ENCODE measurements around the gene CRYZL1.

Gene CRYZL1

DNA sequence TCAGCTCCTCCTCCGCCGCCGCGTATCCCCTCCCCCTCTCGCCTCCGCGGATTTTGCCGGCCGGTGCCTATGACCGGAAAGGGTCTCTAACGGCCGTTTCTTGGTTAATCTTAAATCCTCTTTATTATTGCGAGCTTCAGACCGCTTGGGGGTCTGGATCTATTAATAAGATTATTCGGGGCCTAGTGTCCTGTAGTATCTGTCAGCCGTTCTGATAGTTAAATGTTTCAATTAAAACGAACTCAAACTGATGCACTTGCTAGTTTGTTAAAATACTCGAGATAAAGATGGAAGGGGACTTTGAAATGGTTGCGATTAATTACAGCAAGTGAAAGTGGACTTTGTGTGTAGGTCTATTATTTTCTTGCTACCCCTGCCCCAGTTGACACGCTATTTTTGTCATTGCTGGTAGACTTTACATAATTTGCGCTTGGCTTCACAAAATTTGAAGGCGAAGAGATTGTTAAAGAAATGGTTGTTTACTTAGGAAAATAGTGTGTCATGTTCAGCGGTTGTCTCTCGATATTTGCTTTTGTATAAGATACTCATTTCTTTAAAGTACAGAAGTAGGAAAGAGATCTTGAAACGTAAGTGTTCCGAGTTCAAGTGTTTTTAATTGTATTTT, 97.9 kb downstream of the CRYZL1 start:
- TF ChIP-seq SUZ12 (IDR thresholded peaks at IDR 0.05; ENCODE audit: extremely low read depth, insufficient read depth, insufficient read length) (no peak), YY1 (IDR thresholded peaks at IDR 0.05; ENCODE audit: insufficient read depth, insufficient read length) (no peak), ZNF274 (IDR thresholded peaks at IDR 0.05; ENCODE audit: low read depth, low read length) (no peak)
- H3K9me3 ChIP-seq (ENCODE audit: insufficient read depth, low read length): no peaks in the 10 kb centered on the region
- H3K4me1 ChIP-seq (ENCODE audit: insufficient read depth, insufficient read length): no peaks in the 10 kb centered on the region
- peak overlapping the region; percentile 88 for H3K4me3 ChIP-seq (ENCODE audit: insufficient read length, low read depth)
- H3K27me3 ChIP-seq (ENCODE audit: insufficient read depth, insufficient read length): no peaks in the 10 kb centered on the region
- H3K9ac ChIP-seq (ENCODE audit: insufficient read length, low read depth): peak overlapping the region; percentile 99
- H3K36me3 ChIP-seq (ENCODE audit: insufficient read depth, insufficient read length, low read length): peaks cover 62% of the 10 kb centered on the region
- no peak for DNase-seq (ENCODE audit: low read depth, low spot score)

DNA sequence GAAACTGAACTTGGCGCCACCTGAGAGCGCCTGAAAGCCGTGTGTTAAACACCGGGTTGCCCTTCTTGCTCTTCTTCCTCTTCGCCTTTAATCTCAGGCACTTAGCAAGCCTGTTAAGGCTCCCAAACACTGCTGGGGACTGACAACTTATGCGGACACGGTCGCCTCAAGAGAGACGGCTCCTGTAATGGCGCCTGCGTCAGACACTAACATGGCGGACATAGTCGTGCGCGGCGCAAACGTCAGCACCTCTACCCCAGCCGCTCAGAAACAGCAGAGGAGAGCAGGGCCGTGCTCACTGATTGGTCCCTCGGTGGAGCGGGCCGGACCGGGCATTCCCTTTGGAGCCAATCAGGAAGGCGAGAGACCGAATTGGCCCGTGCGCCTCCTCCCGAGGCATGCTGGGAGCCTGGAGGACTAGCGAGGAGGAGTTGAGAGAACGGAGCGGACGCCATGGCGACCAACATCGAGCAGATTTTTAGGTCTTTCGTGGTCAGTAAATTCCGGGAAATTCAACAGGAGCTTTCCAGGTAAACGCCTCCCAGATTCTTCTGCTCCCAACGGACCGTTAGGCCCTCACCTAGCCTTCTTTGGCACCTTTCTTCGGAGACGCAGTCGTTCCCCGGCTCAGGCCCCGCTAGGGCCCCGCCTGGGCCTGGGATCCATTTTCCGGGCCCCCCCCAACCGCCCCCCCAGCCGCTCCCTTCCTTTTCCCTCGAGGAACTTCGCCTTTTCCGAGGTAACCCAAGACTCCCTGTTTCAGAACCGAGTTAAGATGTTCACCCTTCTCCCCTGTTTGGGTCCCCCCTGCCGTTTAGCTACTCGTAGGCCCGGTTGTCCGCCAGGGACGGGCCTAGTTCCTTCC, 98.7 kb downstream of the CRYZL1 start, which contains the start of gene SON:
Gene SON (plus strand): TSS at position 399 of the 865 bp plus-strand sequence. CDS start 55 bp downstream, at position 454.
- H3K9me3 ChIP-seq (ENCODE audit: insufficient read depth, low read length): no peaks in the 10 kb centered on the region
- peak; percentile 99 for DNase-seq (ENCODE audit: low read depth, low spot score)
- no peaks in the 10 kb centered on the region for H3K27me3 ChIP-seq (ENCODE audit: insufficient read depth, insufficient read length)
- H3K4me3 ChIP-seq (ENCODE audit: insufficient read length, low read depth): peak within 1 kb of the TSS; percentile 88
- peaks cover 62% of the 10 kb centered on the region for H3K36me3 ChIP-seq (ENCODE audit: insufficient read depth, insufficient read length, low read length)
- peak within 1 kb of the TSS; percentile 99 for H3K9ac ChIP-seq (ENCODE audit: insufficient read length, low read depth)
- TF ChIP-seq SUZ12 (IDR thresholded peaks at IDR 0.05; ENCODE audit: extremely low read depth, insufficient read depth, insufficient read length) (no peak), ZNF274 (IDR thresholded peaks at IDR 0.05; ENCODE audit: low read depth, low read length) (no peak), YY1 (IDR thresholded peaks at IDR 0.05; ENCODE audit: insufficient read depth, insufficient read length) (peak; percentile 98)
- no peaks in the 10 kb centered on the region for H3K4me1 ChIP-seq (ENCODE audit: insufficient read depth, insufficient read length)

DNA sequence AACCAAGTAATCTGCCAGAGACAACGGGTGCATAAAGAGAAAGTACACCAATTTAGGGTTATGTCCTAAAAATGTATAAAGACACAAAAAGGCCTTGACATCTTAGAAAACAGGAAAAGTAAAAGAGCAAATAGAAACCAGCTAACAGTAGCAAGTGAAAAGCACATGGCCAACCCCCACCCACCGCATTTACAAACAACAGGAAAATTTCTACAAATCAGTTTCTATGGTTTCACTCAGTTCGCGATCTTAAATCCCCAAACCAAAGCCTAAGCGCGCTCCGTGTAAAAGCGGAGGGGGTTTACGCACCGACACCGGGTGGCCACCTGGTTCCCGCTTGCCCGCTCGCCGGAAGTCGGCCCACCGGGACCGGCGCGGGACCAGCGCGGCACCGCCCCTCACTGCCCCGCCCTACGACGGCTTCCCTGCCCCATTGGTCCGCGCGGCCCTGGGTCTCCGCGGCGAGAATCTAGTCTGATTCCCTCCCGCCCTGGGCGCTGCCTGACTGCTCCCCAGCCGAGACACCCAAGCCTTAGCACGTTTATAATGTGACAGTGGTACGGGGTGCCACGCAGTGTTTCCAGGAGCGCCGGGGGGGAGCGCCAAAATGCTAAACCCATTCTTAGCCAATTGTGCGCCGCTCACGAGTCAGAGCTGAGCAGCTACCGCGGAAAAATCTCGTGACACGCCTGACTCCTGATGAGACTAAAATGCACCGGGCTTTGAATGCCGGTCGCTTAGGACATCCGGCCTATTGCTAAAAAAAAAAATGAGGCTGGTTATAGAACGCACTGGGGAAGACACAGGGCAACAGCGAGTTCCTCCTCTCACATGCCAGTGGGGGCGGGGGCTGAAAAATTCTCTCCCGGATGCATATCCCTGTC, 99.5 kb downstream of the CRYZL1 start, which contains the start of gene GART:
Gene GART (minus strand): TSS at position 362 of the 884 bp plus-strand sequence. CDS start 2,802 bp downstream, outside the sequence.
- Histone ChIP-seq H3K4me1 (ENCODE audit: insufficient read depth, insufficient read length) (no peaks in the 10 kb centered on the region), H3K27me3 (ENCODE audit: insufficient read depth, insufficient read length) (no peaks in the 10 kb centered on the region), H3K36me3 (ENCODE audit: insufficient read depth, insufficient read length, low read length) (peaks cover 63% of the 10 kb centered on the region), H3K9ac (ENCODE audit: insufficient read length, low read depth) (peak within 1 kb of the TSS; percentile 99), H3K4me3 (ENCODE audit: insufficient read length, low read depth) (peak within 1 kb of the TSS; percentile 88), H3K9me3 (ENCODE audit: insufficient read depth, low read length) (no peaks in the 10 kb centered on the region)
- peak; percentile 83 for DNase-seq (ENCODE audit: low read depth, low spot score)
- TF ChIP-seq SUZ12 (IDR thresholded peaks at IDR 0.05; ENCODE audit: extremely low read depth, insufficient read depth, insufficient read length) (no peak), YY1 (IDR thresholded peaks at IDR 0.05; ENCODE audit: insufficient read depth, insufficient read length) (no peak), ZNF274 (IDR thresholded peaks at IDR 0.05; ENCODE audit: low read depth, low read length) (no peak)

DNA sequence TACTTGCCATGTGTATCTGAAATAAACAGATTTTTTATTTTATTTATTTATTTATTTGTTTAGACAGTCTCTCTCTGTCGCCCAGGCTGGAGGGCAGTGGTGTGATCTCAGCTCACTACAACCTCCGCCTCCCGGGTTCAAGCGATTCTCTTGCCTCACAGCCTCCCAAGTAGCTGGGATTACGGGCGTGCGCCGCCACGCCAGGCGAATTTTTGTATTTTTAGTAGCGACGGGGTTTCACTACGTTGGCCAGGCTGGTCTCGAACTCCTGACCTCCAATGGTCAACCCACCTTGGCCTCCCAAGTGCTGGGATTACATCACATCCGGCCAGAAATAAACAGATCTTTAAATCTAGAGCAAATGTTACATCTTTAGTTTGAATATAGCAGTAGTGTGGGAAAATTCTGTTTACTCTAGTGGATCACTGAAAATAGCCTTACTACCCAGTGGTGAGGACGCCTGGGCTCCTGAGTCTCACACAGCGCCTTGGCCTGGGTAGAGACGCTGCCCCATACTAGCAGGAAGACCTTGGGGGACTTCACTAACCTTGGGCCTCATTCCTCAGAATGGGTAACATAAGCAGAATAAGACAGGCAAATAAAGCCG, 100.3 kb downstream of the CRYZL1 start:
- no peaks in the 10 kb centered on the region for H3K9me3 ChIP-seq (ENCODE audit: insufficient read depth, low read length)
- H3K9ac ChIP-seq (ENCODE audit: insufficient read length, low read depth): peak overlapping the region; percentile 99
- DNase-seq (ENCODE audit: low read depth, low spot score): no peak
- H3K36me3 ChIP-seq (ENCODE audit: insufficient read depth, insufficient read length, low read length): peaks cover 64% of the 10 kb centered on the region
- no peaks in the 10 kb centered on the region for H3K27me3 ChIP-seq (ENCODE audit: insufficient read depth, insufficient read length)
- TF ChIP-seq YY1 (IDR thresholded peaks at IDR 0.05; ENCODE audit: insufficient read depth, insufficient read length): no peak
- no peak for TF ChIP-seq ZNF274 (IDR thresholded peaks at IDR 0.05; ENCODE audit: low read depth, low read length)
- TF ChIP-seq SUZ12 (IDR thresholded peaks at IDR 0.05; ENCODE audit: extremely low read depth, insufficient read depth, insufficient read length): no peak
- no peaks in the 10 kb centered on the region for H3K4me1 ChIP-seq (ENCODE audit: insufficient read depth, insufficient read length)
- peak overlapping the region; percentile 88 for H3K4me3 ChIP-seq (ENCODE audit: insufficient read length, low read depth)

DNA sequence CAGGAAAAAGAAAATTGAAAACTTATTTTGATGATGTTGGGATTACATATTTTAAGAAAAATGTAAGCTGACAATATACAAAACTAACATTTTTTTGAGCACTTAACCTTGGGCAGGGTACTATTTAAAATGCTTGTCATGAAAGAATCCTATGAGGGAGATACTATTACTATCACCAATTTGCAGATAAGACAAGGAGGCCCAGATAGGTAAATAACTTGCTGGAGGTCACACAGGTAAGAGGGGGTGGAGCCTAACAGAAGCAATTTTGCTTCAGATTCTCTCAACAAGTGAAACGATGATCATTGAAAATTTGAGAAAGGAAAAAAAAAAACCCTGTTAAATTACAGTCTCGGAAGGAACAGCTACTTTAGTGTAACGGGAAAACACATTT, 100.8 kb downstream of the CRYZL1 start:
- Histone ChIP-seq H3K9me3 (ENCODE audit: insufficient read depth, low read length) (no peaks in the 10 kb centered on the region), H3K36me3 (ENCODE audit: insufficient read depth, insufficient read length, low read length) (peaks cover 64% of the 10 kb centered on the region), H3K27me3 (ENCODE audit: insufficient read depth, insufficient read length) (no peaks in the 10 kb centered on the region), H3K4me3 (ENCODE audit: insufficient read length, low read depth) (peak overlapping the region; percentile 88), H3K9ac (ENCODE audit: insufficient read length, low read depth) (peak overlapping the region; percentile 14), H3K4me1 (ENCODE audit: insufficient read depth, insufficient read length) (no peaks in the 10 kb centered on the region)
- no peak for DNase-seq (ENCODE audit: low read depth, low spot score)
- TF ChIP-seq SUZ12 (IDR thresholded peaks at IDR 0.05; ENCODE audit: extremely low read depth, insufficient read depth, insufficient read length) (no peak), YY1 (IDR thresholded peaks at IDR 0.05; ENCODE audit: insufficient read depth, insufficient read length) (no peak), ZNF274 (IDR thresholded peaks at IDR 0.05; ENCODE audit: low read depth, low read length) (no peak)

DNA sequence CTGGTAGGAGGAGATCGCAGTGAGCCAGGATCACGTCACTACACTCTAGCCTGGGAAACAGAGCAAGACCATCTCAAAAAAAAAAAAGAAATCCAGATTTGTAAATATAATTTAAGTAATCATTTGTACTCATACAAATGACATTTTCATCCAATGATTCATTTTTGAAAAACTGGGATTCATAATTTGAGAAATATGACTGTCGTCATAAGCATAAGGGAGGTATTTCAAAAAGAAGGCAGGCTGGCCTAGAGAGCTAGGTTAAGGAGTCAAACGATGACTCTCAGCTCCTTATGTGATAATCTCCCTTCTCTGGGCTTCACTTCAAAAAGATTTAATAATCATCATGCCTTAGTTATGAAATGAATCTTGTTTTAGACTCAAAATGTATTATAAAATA, 101.9 kb downstream of the CRYZL1 start:
- Histone ChIP-seq H3K27me3 (ENCODE audit: insufficient read depth, insufficient read length) (no peaks in the 10 kb centered on the region), H3K9ac (ENCODE audit: insufficient read length, low read depth) (no peak overlapping the region), H3K4me3 (ENCODE audit: insufficient read length, low read depth) (no peak overlapping the region), H3K9me3 (ENCODE audit: insufficient read depth, low read length) (no peaks in the 10 kb centered on the region), H3K36me3 (ENCODE audit: insufficient read depth, insufficient read length, low read length) (peaks cover 66% of the 10 kb centered on the region), H3K4me1 (ENCODE audit: insufficient read depth, insufficient read length) (no peaks in the 10 kb centered on the region)
- no peak for DNase-seq (ENCODE audit: low read depth, low spot score)
- TF ChIP-seq ZNF274 (IDR thresholded peaks at IDR 0.05; ENCODE audit: low read depth, low read length) (no peak), SUZ12 (IDR thresholded peaks at IDR 0.05; ENCODE audit: extremely low read depth, insufficient read depth, insufficient read length) (no peak), YY1 (IDR thresholded peaks at IDR 0.05; ENCODE audit: insufficient read depth, insufficient read length) (no peak)
